DND-41 (cell line): ENCODE data around the gene ELMOD3.

Source experiments
- ATAC-seq: fragments of 200-7000 bp; cut with Tn5 transposase; 3 replicates; pipeline ENCODE4 v1.9.1; 2021; ENCODE audit warnings: low read depth; ENCODE audit not compliant: insufficient read depth
- DNase-seq: peaks from one replicate; pipeline ENCODE4 v3.0.0-alpha.2; 2020
- H2AFZ ChIP-seq: 2 replicates; pipeline ENCODE4 v1.6.0; 2012; ENCODE audit warnings: low read depth, low read length
- H3K27ac ChIP-seq: 2 replicates; pipeline ENCODE4 v1.5.1; 2012; ENCODE audit warnings: low read length, inconsistent platforms
- H3K27me3 ChIP-seq: fragments of 200-600 bp; sonication (generic); 2 replicates; pipeline ENCODE4 v1.6.0; 2012; ENCODE audit warnings: low read length, mild to moderate bottlenecking, inconsistent platforms; ENCODE audit not compliant: insufficient read depth, poor library complexity
- H3K36me3 ChIP-seq: 2 replicates; pipeline ENCODE4 v1.5.1; 2012; ENCODE audit warnings: low read length, inconsistent platforms; ENCODE audit not compliant: insufficient read depth
- H3K4me1 ChIP-seq: 2 replicates; pipeline ENCODE4 v1.5.1; 2012; ENCODE audit warnings: mild to moderate bottlenecking, low read length; ENCODE audit not compliant: insufficient read depth
- H3K4me2 ChIP-seq: 2 replicates; pipeline ENCODE4 v1.6.0; 2012; ENCODE audit warnings: mild to moderate bottlenecking, moderate library complexity, low read length, inconsistent platforms; ENCODE audit not compliant: insufficient read depth
- H3K4me3 ChIP-seq, 2 experiments: fragments of 200-600 bp in 1 of 2; shearing (Covaris generic) in 1 of 2; 2 replicates each; pipeline ENCODE4 v1.5.1; 2012 to 2016; ENCODE audit warnings: inconsistent platforms in 2 of 2, low read length in 2 of 2, mild to moderate bottlenecking in 2 of 2, low read depth in 1 of 2, moderate library complexity in 1 of 2
- H3K79me2 ChIP-seq: 2 replicates; pipeline ENCODE4 v1.6.0; 2012; ENCODE audit warnings: low read length, inconsistent platforms; ENCODE audit not compliant: insufficient read depth
- H3K9ac ChIP-seq: 2 replicates; pipeline ENCODE4 v1.6.0; 2012; ENCODE audit warnings: low read depth, mild to moderate bottlenecking, inconsistent platforms, low read length, moderate library complexity
- H3K9me3 ChIP-seq: 2 replicates; pipeline ENCODE4 v1.5.1; 2012; ENCODE audit warnings: low read length, moderate library complexity, mild to moderate bottlenecking, inconsistent platforms; ENCODE audit not compliant: insufficient read depth, severe bottlenecking
- H4K20me1 ChIP-seq: 2 replicates; pipeline ENCODE4 v1.6.0; 2012; ENCODE audit warnings: low read length; ENCODE audit not compliant: insufficient read depth
- CTCF ChIP-seq: IDR thresholded peaks from 2 replicates; pipeline ENCODE4 v1.5.1; 2012; ENCODE audit warnings: borderline replicate concordance, low read length, moderate library complexity, mild to moderate bottlenecking; ENCODE audit not compliant: poor library complexity, severe bottlenecking; ENCODE audit errors: extremely low read depth
- EZH2 ChIP-seq: IDR thresholded peaks from 3 replicates; pipeline ENCODE4 v1.6.1; 2012; ENCODE audit warnings: borderline replicate concordance, low read depth, mild to moderate bottlenecking, moderate library complexity, low read length, inconsistent platforms; ENCODE audit not compliant: severe bottlenecking

Gene ELMOD3

GRCh38 chr2:85308896-85309555 is 45.5 kb upstream of the ELMOD3 start:
- Histone ChIP-seq H4K20me1 (no peaks in the 10 kb centered on the region; the same call in none of the 2 replicates), H3K4me2 (no peak overlapping the region), H3K79me2 (no peaks in the 10 kb centered on the region), H3K27me3 (peaks cover 6% of the 10 kb centered on the region), H3K4me3 (no peak overlapping the region), H3K36me3 (peaks cover 8% of the 10 kb centered on the region), H3K9me3 (no peaks in the 10 kb centered on the region), H3K27ac (no peak overlapping the region), H3K4me1 (peaks cover 4% of the 10 kb centered on the region; the same call in 1 of the 2 replicates), H2AFZ (no peak overlapping the region), H3K9ac (no peak overlapping the region)
- TF ChIP-seq EZH2, result no peak
- no peak for TF ChIP-seq CTCF
- no peak for DNase-seq
- ATAC-seq, result no peak

GRCh38 chr2:85309699-85310321 is 44.8 kb upstream of the ELMOD3 start:
- Histone ChIP-seq H3K9ac (no peak overlapping the region), H3K4me2 (no peak overlapping the region), H3K27ac (no peak overlapping the region), H3K79me2 (no peaks in the 10 kb centered on the region), H2AFZ (no peak overlapping the region), H3K36me3 (peaks cover 15% of the 10 kb centered on the region), H3K9me3 (no peaks in the 10 kb centered on the region), H3K27me3 (peaks cover 5% of the 10 kb centered on the region), H4K20me1 (peaks cover 4% of the 10 kb centered on the region), H3K4me1 (peaks cover 4% of the 10 kb centered on the region; the same call in 1 of the 2 replicates), H3K4me3 (no peak overlapping the region)
- no peak for DNase-seq
- TF ChIP-seq EZH2 (no peak), CTCF (no peak)
- ATAC-seq, result no peak

- Histone ChIP-seq H3K36me3 (peaks cover 21% of the 10 kb centered on the region), H3K27me3 (no peaks in the 10 kb centered on the region), H3K27ac (no peak overlapping the region), H3K4me3 (no peak overlapping the region), H3K4me2 (no peak overlapping the region), H4K20me1 (peaks cover 9% of the 10 kb centered on the region), H3K79me2 (no peaks in the 10 kb centered on the region), H2AFZ (no peak overlapping the region), H3K4me1 (peaks cover 4% of the 10 kb centered on the region; the same call in 1 of the 2 replicates), H3K9me3 (no peaks in the 10 kb centered on the region), H3K9ac (no peak overlapping the region)
- TF ChIP-seq CTCF (no peak), EZH2 (no peak)
- ATAC-seq (no peak), DNase-seq (no peak)
These were observed 44.2 kb upstream of the ELMOD3 start for GRCh38 chr2:85310330-85310729.
